Naive B cell (primary cell): ENCODE results near the gene TMEM205. TPM values are rescaled to one million over a fixed set of nuclear protein-coding genes. Genes with fewer than 3 reads are reported as not detected.
"Not testable (repeated sequence)": the region's sequence is repeated elsewhere in the genome, so short reads cannot be mapped to it uniquely, and the experiment has no call there.

Experiments
- ATAC-seq, 2 donors: fragments of 150-1000 bp; cut with Tn5 transposase; 2 replicates each; pipeline ENCODE4 v1.10.0; 2021; ENCODE audit warnings: low read depth in 2 of 2, mild to moderate bottlenecking in 2 of 2, moderate library complexity in 2 of 2
- DNase-seq: peaks from one replicate; pipeline ENCODE4 v3.0.0; 2022
- H3K27ac Mint-ChIP-seq, 6 donors: one replicate each; pipeline ENCODE4 v1.8.0; 2020 to 2022; ENCODE audit warnings: mild to moderate bottlenecking in 6 of 6, mixed read lengths in 6 of 6, moderate library complexity in 5 of 6, inconsistent platforms in 2 of 6
- H3K27me3 Mint-ChIP-seq, 3 donors: one replicate each; pipeline ENCODE4 v1.8.0; 2021 to 2022; ENCODE audit warnings: mixed read lengths in 3 of 3, mild to moderate bottlenecking in 1 of 3
- H3K36me3 Mint-ChIP-seq, 2 donors: one replicate each; pipeline ENCODE4 v1.8.0; 2020 to 2022; ENCODE audit warnings: mixed read lengths in 2 of 2, inconsistent platforms in 1 of 2, mild to moderate bottlenecking in 1 of 2
- H3K4me1 Mint-ChIP-seq, 3 donors: one replicate each; pipeline ENCODE4 v1.8.0; 2020 to 2022; ENCODE audit warnings: mixed read lengths in 3 of 3, inconsistent platforms in 1 of 3, mild to moderate bottlenecking in 1 of 3, moderate library complexity in 1 of 3
- H3K4me3 Mint-ChIP-seq, 8 donors: one replicate each; pipeline ENCODE4 v1.8.0; 2020 to 2022; ENCODE audit warnings: mild to moderate bottlenecking in 8 of 8, mixed read lengths in 8 of 8, moderate library complexity in 8 of 8, inconsistent platforms in 2 of 8
- H3K9me3 Mint-ChIP-seq, 7 donors: one replicate each; pipeline ENCODE4 v1.8.0; 2020 to 2022; ENCODE audit warnings: mixed read lengths in 7 of 7, mild to moderate bottlenecking in 5 of 7, inconsistent platforms in 2 of 7, moderate library complexity in 1 of 7
- polyA plus RNA-seq, 6 donors: library from polyadenylated mRNA; unstranded; fragments of 300-500 nt; fragmentation: Illumina TruSeq; gene quantifications; one replicate each; pipeline ENCODE4 v1.2.3, GENCODE V29; 2021; ENCODE audit warnings: low read depth in 6 of 6

TMEM205 gene
- polyA plus RNA-seq, 6 donors from 2014 or later, result 102 to 171 (median 114) TPM

DNA sequence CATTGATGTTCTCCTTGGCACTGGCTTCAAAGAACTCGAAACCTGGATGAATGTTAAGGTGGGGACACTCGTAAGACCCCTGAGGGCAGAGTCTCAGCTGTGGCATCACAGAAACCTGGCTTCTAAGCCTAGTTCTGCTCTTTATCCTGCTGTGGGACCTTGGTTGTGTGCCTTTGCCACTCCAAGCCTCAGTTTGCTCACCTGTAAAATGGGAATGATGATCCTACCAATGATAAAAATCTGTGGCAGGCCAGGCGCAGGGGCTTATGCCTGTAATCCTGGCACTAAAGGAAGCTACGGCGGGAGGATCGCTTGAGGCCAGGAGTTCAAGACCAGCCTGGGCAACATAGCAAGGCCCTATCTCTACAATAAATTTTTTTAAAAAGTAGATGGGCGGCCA, 20.5 kb downstream of the TMEM205 start:
- ATAC-seq (no peak), DNase-seq (no peak)
- H3K36me3 Mint-ChIP-seq, result no peaks in the 10 kb centered on the region
- no peaks in the 10 kb centered on the region for H3K9me3 Mint-ChIP-seq
- peaks cover 28 to 44% (median 36%) of the 10 kb centered on the region in 3 donors for H3K4me1 Mint-ChIP-seq
- H3K4me3 Mint-ChIP-seq, result peak overlapping the region in 1 of 8 donors; percentile 40
- H3K27ac Mint-ChIP-seq, result peak overlapping the region in 1 of 6 donors; percentile 76
- peaks cover 0 to 7% (median 0%) of the 10 kb centered on the region in 3 donors for H3K27me3 Mint-ChIP-seq

DNA sequence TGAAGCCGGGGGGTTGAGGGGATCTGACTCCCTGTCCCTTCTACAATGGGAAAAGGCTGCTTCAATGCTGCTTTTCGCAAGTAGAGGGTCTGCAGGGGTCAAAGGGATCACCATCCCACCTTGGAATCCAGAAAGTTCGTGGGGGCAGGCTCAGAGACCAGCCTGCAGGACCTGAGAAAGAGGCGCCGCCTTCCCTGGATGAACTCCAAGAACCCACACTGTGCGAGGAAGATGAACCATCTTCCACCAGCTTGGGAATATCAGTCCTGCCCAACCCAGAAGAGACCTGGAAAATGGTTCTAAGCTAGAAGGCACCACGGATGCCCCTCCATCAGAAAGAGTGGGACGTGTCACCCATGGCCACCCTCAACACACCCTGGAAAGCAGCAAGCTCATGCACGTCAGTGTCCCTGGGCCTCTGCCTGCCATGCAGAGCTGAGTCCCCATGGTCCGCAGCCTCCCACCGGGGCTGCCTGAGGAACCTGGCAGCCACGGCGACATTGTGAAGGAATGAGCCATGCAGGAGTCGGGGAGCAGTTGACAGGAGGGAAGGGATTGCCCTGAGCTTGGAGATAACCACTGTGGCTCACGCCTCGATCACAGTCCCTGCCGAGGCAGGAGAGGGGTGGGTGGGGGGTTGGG, 21.2 kb downstream of the TMEM205 start:
- ATAC-seq, result no peak
- Mint-ChIP-seq H3K27me3 (peaks cover 0 to 7% (median 0%) of the 10 kb centered on the region in 3 donors), H3K27ac (peak overlapping the region in 5 of 6 donors; percentile 24 to 92 (median 76)), H3K4me1 (peaks cover 30 to 48% (median 40%) of the 10 kb centered on the region in 3 donors), H3K4me3 (peak overlapping the region in 3 of 8 donors; percentile 47 to 85 (median 72)), H3K36me3 (no peaks in the 10 kb centered on the region), H3K9me3 (no peaks in the 10 kb centered on the region)
- no peak for DNase-seq

DNA sequence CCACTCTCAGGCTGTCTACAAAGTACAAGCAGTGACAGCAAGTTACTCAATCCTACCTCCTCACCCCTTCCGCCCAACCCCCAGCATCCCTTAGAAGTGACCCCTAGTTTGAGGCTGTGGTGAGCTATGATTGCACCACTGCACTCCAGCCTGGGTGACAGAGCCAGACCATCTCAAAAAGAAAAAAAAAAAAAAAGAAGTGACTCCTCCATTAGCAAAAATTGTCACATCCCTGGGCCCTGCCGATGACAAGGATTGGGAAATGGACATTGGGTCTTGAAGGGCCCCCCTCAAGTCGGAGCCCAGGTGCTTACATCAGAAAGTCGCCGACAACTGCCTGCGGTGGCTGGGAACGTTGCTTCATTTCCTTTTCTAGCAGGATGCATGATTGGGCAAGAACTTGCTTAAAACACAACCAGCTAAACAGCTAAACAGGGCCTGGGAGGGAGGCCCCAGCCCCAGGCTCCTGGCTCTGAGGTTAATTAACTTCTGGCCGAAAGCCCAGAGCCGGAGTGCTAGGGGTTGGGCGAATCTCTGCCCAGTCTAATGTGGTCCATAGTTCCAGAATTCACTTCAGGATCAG, 21.9 kb downstream of the TMEM205 start:
- Mint-ChIP-seq H3K4me3 (peak overlapping the region in 7 of 8 donors; percentile 47 to 89 (median 72)), H3K9me3 (no peaks in the 10 kb centered on the region), H3K4me1 (peaks cover 30 to 48% (median 40%) of the 10 kb centered on the region in 3 donors), H3K27ac (peak overlapping the region; percentile 76 to 92 (median 84)), H3K36me3 (no peaks in the 10 kb centered on the region), H3K27me3 (peaks cover 0 to 7% (median 0%) of the 10 kb centered on the region in 3 donors)
- ATAC-seq, result peak; percentile 85 to 89
- peak; percentile 37 for DNase-seq

DNA sequence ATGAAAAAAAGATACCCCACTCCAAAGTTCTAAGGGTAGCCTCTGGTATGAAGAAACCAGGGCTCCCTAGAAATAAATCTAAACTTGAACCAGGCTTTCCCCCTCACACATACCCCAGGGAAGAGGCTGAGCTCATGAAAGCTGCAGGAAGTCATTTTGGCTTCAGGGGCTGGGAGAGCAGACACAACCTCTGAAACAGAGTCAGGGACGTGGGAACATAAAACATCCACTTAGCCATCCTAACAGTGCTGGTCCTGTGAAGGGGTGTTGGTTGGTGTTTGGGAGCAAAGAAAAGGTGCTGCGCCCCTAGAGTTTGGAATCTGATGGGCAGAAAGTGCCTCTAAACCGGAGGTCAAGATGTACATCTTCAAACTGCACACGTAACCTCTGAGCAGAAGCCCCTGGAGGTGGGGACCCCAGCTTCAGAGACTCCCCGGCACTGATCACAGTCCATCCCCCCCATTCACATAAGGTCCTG, 22.4 kb downstream of the TMEM205 start:
- DNase-seq, result no peak
- H3K36me3 Mint-ChIP-seq, result no peaks in the 10 kb centered on the region
- no peak for ATAC-seq
- H3K4me1 Mint-ChIP-seq, result peaks cover 30 to 48% (median 40%) of the 10 kb centered on the region in 3 donors
- H3K4me3 Mint-ChIP-seq, result peak overlapping the region in 7 of 8 donors; percentile 47 to 89 (median 72)
- H3K27me3 Mint-ChIP-seq, result peaks cover 0 to 7% (median 0%) of the 10 kb centered on the region in 3 donors
- no peaks in the 10 kb centered on the region for H3K9me3 Mint-ChIP-seq
- H3K27ac Mint-ChIP-seq, result peak overlapping the region; percentile 76 to 92 (median 84)

DNA sequence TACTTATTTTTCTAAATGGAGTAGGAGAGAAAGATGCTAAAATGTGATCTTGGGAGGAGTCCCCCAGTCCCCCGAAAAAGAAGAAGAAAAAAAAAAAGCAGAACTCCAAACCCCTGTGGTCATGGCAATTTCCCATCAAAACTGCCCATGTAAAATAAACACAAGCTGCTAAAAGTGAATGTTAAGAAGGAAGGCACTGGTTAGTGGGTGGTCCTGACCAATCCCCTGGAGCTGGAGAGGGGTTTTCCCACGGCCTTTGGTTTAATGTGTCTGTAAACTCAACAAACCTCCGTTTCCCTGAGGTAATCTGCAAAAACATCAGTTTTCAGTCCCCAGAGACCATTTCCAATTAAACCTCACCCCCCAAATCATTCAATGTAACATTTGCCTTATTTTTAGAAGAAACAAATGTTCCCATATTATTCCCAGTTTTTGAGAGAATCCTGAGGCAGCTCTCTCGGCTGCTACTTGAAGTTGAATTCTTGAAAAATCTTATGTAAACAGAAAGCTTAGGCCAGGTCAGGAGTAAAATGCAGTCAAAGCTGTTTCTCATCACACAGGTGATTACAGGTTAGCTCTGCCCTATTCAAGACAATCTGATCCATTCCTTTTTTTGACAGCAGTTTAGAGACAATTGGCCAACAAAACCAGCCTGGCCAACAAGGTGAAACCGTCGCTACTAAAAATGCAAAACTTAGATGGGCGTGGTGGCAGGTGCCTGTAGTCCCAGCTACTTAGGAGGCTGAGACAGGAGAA, 23.6 kb downstream of the TMEM205 start:
- no peaks in the 10 kb centered on the region for H3K9me3 Mint-ChIP-seq
- peaks cover 33 to 60% (median 46%) of the 10 kb centered on the region in 3 donors for H3K4me1 Mint-ChIP-seq
- ATAC-seq (peak in 1 of 2 donors; percentile 29), DNase-seq (no peak)
- peaks cover 0 to 7% (median 0%) of the 10 kb centered on the region in 3 donors for H3K27me3 Mint-ChIP-seq
- H3K36me3 Mint-ChIP-seq, result no peaks in the 10 kb centered on the region
- peak overlapping the region in 4 of 8 donors; percentile 45 to 57 (median 47) for H3K4me3 Mint-ChIP-seq
- H3K27ac Mint-ChIP-seq, result peak overlapping the region in 5 of 6 donors; percentile 0 to 51 (median 46)

DNA sequence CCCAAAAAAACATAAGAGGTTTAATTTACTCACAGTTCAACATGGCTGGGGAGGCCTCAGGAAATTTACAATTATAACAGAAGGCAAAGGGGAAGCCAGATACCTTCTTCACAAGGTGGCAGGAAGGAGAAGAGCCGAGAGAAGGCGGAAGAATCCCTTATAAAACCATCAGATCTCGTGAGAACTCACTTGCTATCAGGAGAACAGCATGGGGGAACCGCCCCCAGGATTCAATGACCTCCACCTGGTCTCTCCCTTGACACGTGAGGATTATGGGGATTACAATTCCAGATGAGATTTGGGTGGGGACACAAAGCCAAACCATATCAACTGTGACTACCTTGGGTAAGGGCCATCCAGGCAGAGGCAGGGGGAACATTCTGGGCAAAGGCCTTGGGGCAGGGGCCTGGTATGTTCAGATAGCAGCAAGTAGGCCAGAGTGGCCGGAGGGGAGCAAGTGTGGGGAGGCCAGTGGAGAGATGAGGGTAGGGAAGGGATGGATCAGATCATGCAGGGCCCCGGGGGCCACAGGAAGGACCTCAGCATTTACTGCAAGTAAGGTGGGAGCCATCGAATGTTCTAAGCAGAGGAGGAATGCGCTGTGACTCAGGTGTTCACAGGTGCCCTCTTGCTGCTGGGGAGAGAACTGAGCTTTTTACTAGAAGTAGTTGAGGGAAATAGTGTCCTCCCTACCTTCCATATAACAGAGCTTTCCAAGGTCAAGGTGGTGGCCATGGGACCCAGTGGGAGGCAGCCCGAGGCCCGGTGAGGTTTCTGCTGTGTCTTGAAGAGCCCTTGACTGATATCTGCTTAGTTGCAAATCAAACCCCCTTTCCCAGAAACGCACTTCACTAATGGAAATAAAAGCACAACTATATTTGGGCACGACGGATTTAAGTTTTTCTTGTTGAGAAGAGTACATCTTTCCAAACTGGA, 24.6 kb downstream of the TMEM205 start:
- DNase-seq, result no peak
- Mint-ChIP-seq H3K27ac (peak overlapping the region in 4 of 6 donors; percentile 54 to 85 (median 68)), H3K4me1 (peaks cover 33 to 67% (median 46%) of the 10 kb centered on the region in 3 donors), H3K27me3 (peaks cover 0 to 7% (median 4%) of the 10 kb centered on the region in 3 donors), H3K4me3 (peak overlapping the region in 6 of 8 donors; percentile 21 to 77 (median 44)), H3K9me3 (no peaks in the 10 kb centered on the region), H3K36me3 (no peaks in the 10 kb centered on the region)
- no peak for ATAC-seq

DNA sequence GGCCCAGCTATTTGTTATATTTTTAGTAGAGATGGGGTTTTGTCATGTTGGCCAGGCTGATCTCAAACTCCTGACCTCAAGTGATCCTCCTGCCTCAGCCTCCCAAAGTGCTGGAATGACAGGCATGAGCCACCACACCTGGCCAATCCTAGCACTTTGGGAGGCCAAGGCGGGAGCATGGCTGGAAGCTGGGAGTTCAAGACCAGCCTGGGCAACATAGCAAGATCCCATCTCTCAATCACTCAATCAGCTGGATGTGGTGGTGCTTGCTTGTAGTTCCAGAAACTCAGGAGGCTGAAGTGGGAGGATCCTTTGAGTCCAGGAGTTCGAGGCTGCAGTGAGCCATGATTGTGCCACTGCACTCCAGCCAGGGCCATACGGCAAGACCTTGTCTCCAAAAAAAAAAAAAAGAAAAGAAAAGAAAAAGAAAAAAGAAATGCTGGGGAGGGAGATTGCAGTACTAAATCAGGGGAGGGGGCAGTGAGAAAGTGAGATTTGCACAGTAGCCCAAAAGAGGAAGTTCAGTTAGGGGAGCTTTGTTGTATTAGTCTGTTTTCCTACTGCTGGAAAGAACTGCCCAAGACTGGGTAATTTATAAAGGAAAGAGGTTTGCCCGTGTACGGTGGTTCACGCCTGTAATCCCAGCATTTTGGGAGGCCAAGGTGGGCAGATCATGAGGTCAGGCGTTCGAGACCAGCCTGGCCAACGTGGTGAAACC, 25.6 kb downstream of the TMEM205 start:
- H3K27me3 Mint-ChIP-seq, H3K9me3 Mint-ChIP-seq, H3K36me3 Mint-ChIP-seq, ATAC-seq, DNase-seq: not testable (repeated sequence)
- Mint-ChIP-seq H3K4me1 (peaks cover 33 to 67% (median 46%) of the 10 kb centered on the region in 3 donors), H3K4me3 (peak overlapping the region in 6 of 8 donors; percentile 31 to 50 (median 40)), H3K27ac (peak overlapping the region in 4 of 6 donors; percentile 57 to 92 (median 83))

DNA sequence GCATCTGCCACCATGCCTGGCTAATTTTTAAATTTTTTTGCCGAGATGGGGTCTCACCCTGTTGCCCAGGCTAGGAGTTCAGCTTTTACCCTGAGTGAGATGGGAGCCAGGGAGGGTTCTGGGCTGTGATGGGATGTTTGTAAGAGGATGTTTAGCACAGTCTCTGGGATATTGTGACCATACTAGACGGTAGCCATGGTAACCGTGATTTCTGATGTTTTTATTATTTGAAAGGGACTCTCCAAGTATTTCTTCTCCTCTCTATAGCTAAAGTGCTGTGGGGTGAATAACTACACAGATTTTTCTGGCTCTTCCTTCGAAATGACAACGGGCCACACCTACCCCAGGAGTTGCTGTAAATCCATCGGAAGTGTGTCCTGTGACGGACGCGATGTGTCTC, 39.7 kb downstream of the TMEM205 start:
- no peak overlapping the region for H3K27ac Mint-ChIP-seq
- H3K4me3 Mint-ChIP-seq, result no peak overlapping the region
- no peaks in the 10 kb centered on the region for H3K36me3 Mint-ChIP-seq
- H3K9me3 Mint-ChIP-seq, result peaks cover 0 to 2% (median 0%) of the 10 kb centered on the region in 7 donors
- H3K27me3 Mint-ChIP-seq, result peaks cover 3 to 21% (median 18%) of the 10 kb centered on the region in 3 donors
- ATAC-seq (peak; percentile 28 to 38), DNase-seq (no peak)
- H3K4me1 Mint-ChIP-seq, result no peaks in the 10 kb centered on the region

DNA sequence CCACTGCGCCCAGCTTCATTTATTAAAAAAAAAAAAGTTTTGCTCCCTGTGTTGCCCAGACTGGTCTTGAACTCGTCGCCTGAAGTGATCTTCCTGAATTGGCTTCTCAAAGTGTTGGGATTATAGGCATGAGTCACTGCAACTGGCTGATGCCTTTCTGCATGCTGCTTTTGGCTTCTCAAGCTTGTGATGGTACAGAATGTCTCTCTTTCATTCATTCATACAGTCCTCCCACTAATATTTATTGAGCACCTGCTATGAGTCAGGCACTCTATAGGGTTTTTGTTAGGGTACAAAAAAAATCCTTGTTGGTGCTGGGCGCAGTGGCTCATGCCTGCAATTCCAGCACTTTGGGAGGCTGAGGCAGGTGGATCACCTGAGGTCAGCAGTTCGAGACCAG, 41.1 kb downstream of the TMEM205 start:
- H3K27ac Mint-ChIP-seq, result no peak overlapping the region
- H3K36me3 Mint-ChIP-seq, result no peaks in the 10 kb centered on the region
- H3K4me3 Mint-ChIP-seq, result no peak overlapping the region
- no peak for DNase-seq
- H3K9me3 Mint-ChIP-seq, result peaks cover 0 to under 1% (median 0%) of the 10 kb centered on the region in 7 donors
- H3K27me3 Mint-ChIP-seq, result peaks cover 3 to 17% (median 17%) of the 10 kb centered on the region in 3 donors
- H3K4me1 Mint-ChIP-seq, result no peaks in the 10 kb centered on the region
- no peak for ATAC-seq

DNA sequence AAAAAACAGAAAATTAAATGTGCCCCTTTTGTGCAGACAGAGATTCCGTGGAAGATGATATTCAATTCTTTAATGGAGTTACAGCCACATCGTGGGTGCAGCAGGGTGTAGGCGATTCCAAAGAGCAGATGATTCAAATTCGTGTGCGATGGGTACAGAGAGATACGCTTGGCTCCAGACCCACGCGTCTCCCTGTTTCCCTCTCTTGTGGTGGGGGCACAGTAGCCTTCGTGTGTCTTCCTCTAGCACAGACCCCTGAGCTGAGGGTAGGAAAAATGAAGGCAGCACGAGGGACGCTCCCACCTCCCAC, 45.3 kb downstream of the TMEM205 start:
- Mint-ChIP-seq H3K4me1 (no peaks in the 10 kb centered on the region), H3K27ac (no peak overlapping the region), H3K9me3 (no peaks in the 10 kb centered on the region), H3K36me3 (no peaks in the 10 kb centered on the region), H3K27me3 (peaks cover 0 to 19% (median 8%) of the 10 kb centered on the region in 3 donors), H3K4me3 (no peak overlapping the region)
- DNase-seq (no peak), ATAC-seq (no peak)

DNA sequence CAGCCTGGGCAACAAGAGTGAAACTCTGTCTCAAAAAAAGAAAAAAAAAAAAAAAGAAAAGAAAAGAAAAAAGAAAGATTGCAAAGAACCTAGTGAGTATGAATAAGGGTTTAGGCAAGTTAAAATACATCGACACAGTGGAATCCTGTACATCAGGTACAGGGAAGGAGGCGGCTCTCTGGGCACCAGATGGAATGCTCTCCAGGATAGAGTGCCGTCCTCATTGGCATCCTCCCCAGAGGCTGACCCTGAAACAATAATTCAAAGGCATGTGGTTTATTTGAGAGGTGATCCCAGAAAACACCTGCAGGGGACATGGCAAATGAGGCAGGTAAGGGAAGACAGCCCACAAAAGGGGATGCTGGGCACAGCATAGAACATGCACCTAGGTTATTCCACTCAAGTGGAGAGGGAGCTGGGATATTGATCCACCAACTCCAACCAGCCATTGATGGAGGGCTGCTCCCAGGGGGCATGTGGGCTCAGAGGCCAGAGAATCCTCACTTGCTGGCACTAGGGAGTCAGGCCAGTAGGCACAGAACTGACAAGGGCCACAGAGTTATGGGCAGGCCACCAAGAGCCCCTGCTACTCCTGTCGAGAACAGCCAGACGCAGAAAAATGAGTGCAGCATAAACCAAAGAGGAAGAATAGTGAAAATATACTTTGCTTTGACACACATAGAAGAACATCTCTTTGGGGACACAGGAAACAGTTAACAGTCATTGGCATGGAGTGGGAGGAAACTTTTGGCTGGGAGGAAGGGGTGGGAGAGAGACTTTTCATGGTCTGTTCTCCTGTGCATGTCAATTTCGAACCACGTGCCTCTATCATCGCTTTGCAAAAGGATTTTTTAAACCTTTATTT, 45.9 kb downstream of the TMEM205 start:
- H3K36me3 Mint-ChIP-seq, result no peaks in the 10 kb centered on the region
- no peaks in the 10 kb centered on the region for H3K4me1 Mint-ChIP-seq
- H3K9me3 Mint-ChIP-seq, result no peaks in the 10 kb centered on the region
- peaks cover 0 to 18% (median 8%) of the 10 kb centered on the region in 3 donors for H3K27me3 Mint-ChIP-seq
- no peak for DNase-seq
- H3K4me3 Mint-ChIP-seq, result no peak overlapping the region
- peak overlapping the region in 1 of 6 donors; percentile 5 for H3K27ac Mint-ChIP-seq
- ATAC-seq, result no peak
